OCI-LY3 (cell line): ENCODE results near the gene ZFC3H1.

Source experiments
- CTCF ChIP-seq: fragments of 200-600, 300-600 bp; sonication (generic); IDR thresholded peaks from 2 replicates; pipeline ENCODE4 v1.5.1; 2014; ENCODE audit warnings: antibody characterized with exemption, low read length, low read depth
- EZH2phosphoT487 ChIP-seq: fragments of 200-600 bp; shearing (Covaris generic); IDR thresholded peaks from 2 replicates; pipeline ENCODE4 v1.6.1; 2018; ENCODE audit warnings: antibody characterized with exemption, mixed run types, low read depth

- TF ChIP-seq CTCF (no peak), EZH2phosphoT487 (no peak)
Measured at GRCh38 chr12:71589478-71589881, 74.2 kb downstream of the ZFC3H1 start.
